ENCODE measurements around the gene CUL3. TPM values are rescaled to one million over a fixed set of nuclear protein-coding genes. Genes with fewer than 3 reads are reported as not detected.

Gene CUL3
- total RNA-seq, 1 experiment from 2014 or later, result 140 TPM

- no peak for DNase-seq (ENCODE audit: low spot score)
- H3K27ac ChIP-seq (ENCODE audit: low read depth, low read length, poor library complexity, severe bottlenecking), result no peak overlapping the region
- H3K27me3 ChIP-seq (replicated peaks; ENCODE audit: insufficient read depth, low read depth, low read length, poor library complexity), result no peaks in the 10 kb centered on the region
- no peaks in the 10 kb centered on the region for H3K36me3 ChIP-seq (ENCODE audit: insufficient read depth, low read length, poor library complexity, severe bottlenecking)
- no peaks in the 10 kb centered on the region for H3K9me3 ChIP-seq (ENCODE audit: low read depth, low read length, poor library complexity, severe bottlenecking)
- CTCF ChIA-PET, result no interaction called here
- H3K4me1 ChIP-seq (ENCODE audit: insufficient read depth, low read length, poor library complexity, severe bottlenecking), result peaks cover 4% of the 10 kb centered on the region
- BruUV-seq (replicated peaks), result no TSS peak
- H3K4me3 ChIP-seq (ENCODE audit: low read depth, low read length, poor library complexity, severe bottlenecking), result no peak overlapping the region
- intact Hi-C loops (cut with micrococcal nuclease; ENCODE audit: unreplicated experiment), result no loop called here
- TF ChIP-seq EZH2 (IDR thresholded peaks at IDR 0.05; ENCODE audit: borderline replicate concordance, low read depth, low read length, poor library complexity, severe bottlenecking), result no peak
- no peak for TF ChIP-seq CTCF (conservative IDR thresholded peaks at IDR 0.05; ENCODE audit: low read depth, low read length)
- POLR2A ChIA-PET (ENCODE audit: low non-redundant PET), result no interaction called here
Measured at GRCh38 chr2:224551693-224552092, 33.5 kb downstream of the CUL3 start.

GRCh38 chr2:224546926-224547325 lies 38.2 kb downstream of the CUL3 start:
- Histone ChIP-seq H3K27ac (ENCODE audit: low read depth, low read length, poor library complexity, severe bottlenecking) (no peak overlapping the region), H3K36me3 (ENCODE audit: insufficient read depth, low read length, poor library complexity, severe bottlenecking) (peaks cover 9% of the 10 kb centered on the region), H3K4me3 (ENCODE audit: low read depth, low read length, poor library complexity, severe bottlenecking) (no peak overlapping the region), H3K27me3 (replicated peaks; ENCODE audit: insufficient read depth, low read depth, low read length, poor library complexity) (no peaks in the 10 kb centered on the region), H3K9me3 (ENCODE audit: low read depth, low read length, poor library complexity, severe bottlenecking) (no peaks in the 10 kb centered on the region), H3K4me1 (ENCODE audit: insufficient read depth, low read length, poor library complexity, severe bottlenecking) (peaks cover 4% of the 10 kb centered on the region)
- TF ChIP-seq CTCF (conservative IDR thresholded peaks at IDR 0.05; ENCODE audit: low read depth, low read length) (no peak), EZH2 (IDR thresholded peaks at IDR 0.05; ENCODE audit: borderline replicate concordance, low read depth, low read length, poor library complexity, severe bottlenecking) (no peak)
- ChIA-PET CTCF (no interaction called here), POLR2A (ENCODE audit: low non-redundant PET) (no interaction called here)
- intact Hi-C loops (cut with micrococcal nuclease; ENCODE audit: unreplicated experiment), result no loop called here
- DNase-seq (ENCODE audit: low spot score), result no peak
- BruUV-seq (replicated peaks), result no TSS peak

GRCh38 chr2:224545884-224546644 lies 39.1 kb downstream of the CUL3 start:
- CTCF ChIA-PET, result no interaction called here
- H3K36me3 ChIP-seq (ENCODE audit: insufficient read depth, low read length, poor library complexity, severe bottlenecking), result peaks cover 13% of the 10 kb centered on the region
- POLR2A ChIA-PET (ENCODE audit: low non-redundant PET), result no interaction called here
- intact Hi-C loops (cut with micrococcal nuclease; ENCODE audit: unreplicated experiment), result no loop called here
- TF ChIP-seq EZH2 (IDR thresholded peaks at IDR 0.05; ENCODE audit: borderline replicate concordance, low read depth, low read length, poor library complexity, severe bottlenecking) (no peak), CTCF (conservative IDR thresholded peaks at IDR 0.05; ENCODE audit: low read depth, low read length) (no peak)
- H3K27ac ChIP-seq (ENCODE audit: low read depth, low read length, poor library complexity, severe bottlenecking), result no peak overlapping the region
- no peaks in the 10 kb centered on the region for H3K9me3 ChIP-seq (ENCODE audit: low read depth, low read length, poor library complexity, severe bottlenecking)
- peaks cover 4% of the 10 kb centered on the region for H3K4me1 ChIP-seq (ENCODE audit: insufficient read depth, low read length, poor library complexity, severe bottlenecking)
- H3K4me3 ChIP-seq (ENCODE audit: low read depth, low read length, poor library complexity, severe bottlenecking), result no peak overlapping the region
- BruUV-seq (replicated peaks), result no TSS peak
- no peaks in the 10 kb centered on the region for H3K27me3 ChIP-seq (replicated peaks; ENCODE audit: insufficient read depth, low read depth, low read length, poor library complexity)
- DNase-seq (ENCODE audit: low spot score), result no peak

Measured in A673 (cell line).